ENCODE measurements around the gene MRPS18C.
A peak's percentile ranks its signal among the peaks of the same experiment; 100 is the strongest.

DNA sequence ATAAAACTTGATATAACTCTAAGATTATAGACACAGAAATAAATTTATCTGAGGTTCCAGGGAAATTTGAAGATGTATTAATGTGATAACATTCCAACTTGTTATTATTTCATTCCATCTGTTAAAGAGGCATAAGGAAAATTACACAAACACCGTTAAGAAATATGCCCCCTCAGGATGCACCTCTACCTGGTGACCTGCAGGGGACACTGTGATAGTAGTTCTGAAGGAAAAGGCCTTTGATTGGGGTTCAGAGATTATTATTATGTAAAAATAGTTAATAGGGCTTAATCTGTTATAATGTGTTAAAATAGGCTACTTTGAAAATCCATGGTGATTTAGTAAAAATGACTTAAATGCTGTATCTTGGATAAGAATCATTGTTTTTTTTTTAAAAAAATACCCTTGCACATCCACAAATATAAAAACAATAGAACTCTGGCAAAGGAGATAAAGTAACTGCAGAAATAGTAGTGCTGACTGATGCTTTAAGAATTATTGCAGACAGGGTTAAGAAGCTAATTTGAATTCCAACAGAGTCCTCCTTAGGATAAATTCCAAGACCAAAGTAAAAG is 35.1 kb downstream of the MRPS18C start:
- TF ChIP-seq RORB (CRISPR knock-in tag; IDR thresholded peaks at IDR 0.05) (no peak), NR2C2 (CRISPR knock-in tag; IDR thresholded peaks at IDR 0.05) (no peak), ZBTB43 (CRISPR knock-in tag; IDR thresholded peaks at IDR 0.05) (no peak), CTCF (IDR thresholded peaks at IDR 0.05) (peak; percentile 77), ELF4 (CRISPR knock-in tag; IDR thresholded peaks at IDR 0.05; ENCODE audit: low read depth) (no peak), E2F4 (CRISPR knock-in tag; IDR thresholded peaks at IDR 0.05; ENCODE audit: borderline replicate concordance, low read depth) (no peak)
